Measurements from ENCODE around the gene TBPL1.
A peak's percentile ranks its signal among the peaks of the same experiment; 100 is the strongest.

The TBPL1 gene

GRCh38 chr6:134031696-134032255, 78.8 kb downstream of the TBPL1 start:
- intact Hi-C loops (cut with DNase I), result no loop called here
- DNase-seq, result no peak

- DNase-seq, result no peak
- intact Hi-C loops (cut with DNase I), result no loop called here
Measured at GRCh38 chr6:134034478-134034877, 81.5 kb downstream of the TBPL1 start.

- no peak for DNase-seq
- intact Hi-C loops (cut with DNase I), result no loop called here
Measured at GRCh38 chr6:134034961-134035822, 82.2 kb downstream of the TBPL1 start.

GRCh38 chr6:134035823-134036296, 82.8 kb downstream of the TBPL1 start:
- peak in 7 of 10 donors; percentile 25 to 90 (median 40) for DNase-seq
- intact Hi-C loops (cut with DNase I), result no loop called here

GRCh38 chr6:134039116-134039515, 86.1 kb downstream of the TBPL1 start:
- DNase-seq, result no peak
- intact Hi-C loops (cut with DNase I), result no loop called here

Measured in posterior cingulate gyrus (tissue), 11 donors.